GM23248 (cell line): ENCODE data around the gene ATP2B3. TPM values are rescaled to one million over a fixed set of nuclear protein-coding genes. Genes with fewer than 3 reads are reported as not detected.

Experiments used
- DNase-seq: peaks from one replicate; pipeline ENCODE4 v3.0.0-alpha.2; 2015
- H2AFZ ChIP-seq: fragments of 200-600 bp; sonication (generic); 2 replicates; pipeline ENCODE4 v1.6.1; 2016; ENCODE audit warnings: antibody characterized with exemption
- H3F3A ChIP-seq: fragments of 200-600 bp; sonication (generic); 2 replicates; pipeline ENCODE4 v1.6.1; 2016; ENCODE audit warnings: mild to moderate bottlenecking, antibody characterized with exemption, mixed run types; ENCODE audit not compliant: insufficient read depth
- H3K27ac ChIP-seq: fragments of 200-600 bp; sonication (generic); 2 replicates; pipeline ENCODE4 v1.5.1; 2016; ENCODE audit warnings: mild to moderate bottlenecking
- H3K27me3 ChIP-seq: fragments of 200-600 bp; sonication (generic); replicated peaks from 2 replicates; pipeline ENCODE4 v1.6.1; 2016; ENCODE audit warnings: mild to moderate bottlenecking; ENCODE audit not compliant: insufficient read depth
- H3K36me3 ChIP-seq: fragments of 200-600 bp; sonication (generic); 2 replicates; pipeline ENCODE4 v1.6.1; 2016; ENCODE audit warnings: low read depth, mild to moderate bottlenecking
- H3K4me1 ChIP-seq: fragments of 200-600 bp; sonication (generic); 2 replicates; pipeline ENCODE4 v1.6.1; 2016; ENCODE audit warnings: mild to moderate bottlenecking; ENCODE audit not compliant: insufficient read depth
- H3K4me2 ChIP-seq: fragments of 200-600 bp; sonication (generic); one replicate; pipeline ENCODE4 v1.6.1; 2016; ENCODE audit warnings: mild to moderate bottlenecking; ENCODE audit not compliant: unreplicated experiment
- H3K4me3 ChIP-seq: fragments of 200-600 bp; sonication (generic); 2 replicates; pipeline ENCODE4 v1.5.1; 2016; ENCODE audit warnings: mild to moderate bottlenecking
- H3K79me2 ChIP-seq: fragments of 200-600 bp; sonication (generic); 2 replicates; pipeline ENCODE4 v1.6.1; 2016; ENCODE audit warnings: mild to moderate bottlenecking; ENCODE audit not compliant: insufficient read depth
- H3K9ac ChIP-seq: fragments of 200-600 bp; sonication (generic); 2 replicates; pipeline ENCODE4 v1.6.1; 2016; ENCODE audit warnings: mild to moderate bottlenecking
- H3K9me2 ChIP-seq: fragments of 200-600 bp; sonication (generic); 2 replicates; pipeline ENCODE4 v1.6.1; 2016; ENCODE audit warnings: mixed run types, mild to moderate bottlenecking, moderate library complexity; ENCODE audit not compliant: insufficient read depth
- H3K9me3 ChIP-seq: fragments of 200-600 bp; sonication (generic); one replicate; pipeline ENCODE4 v1.6.1; 2017; ENCODE audit warnings: low read depth
- H4K20me1 ChIP-seq: fragments of 200-600 bp; sonication (generic); 2 replicates; pipeline ENCODE4 v1.6.0; 2016; ENCODE audit not compliant: insufficient read depth
- EZH2 ChIP-seq: fragments of 200-600 bp; sonication (generic); IDR thresholded peaks from 2 replicates; pipeline ENCODE4 v1.6.1; 2018; ENCODE audit warnings: antibody characterized with exemption, mild to moderate bottlenecking; ENCODE audit not compliant: insufficient read depth, poor library complexity, severe bottlenecking
- EZH2phosphoT487 ChIP-seq: fragments of 200-600 bp; sonication (generic); IDR thresholded peaks from 2 replicates; pipeline ENCODE4 v1.6.1; 2018; ENCODE audit warnings: antibody characterized with exemption, moderate library complexity, mild to moderate bottlenecking, low read depth; ENCODE audit not compliant: insufficient read depth
- WGBS, 2 experiments: methylation state at CpG; one replicate each; pipeline ENCODE4 v1.1.6; 2015 to 2017; ENCODE audit warnings: low lambda C conversion rate in 2 of 2, low coverage in 1 of 2; ENCODE audit errors: missing lambda C conversion rate in 2 of 2; 5-methylcytosine and 5-hydroxymethylcytosine counted together
- in situ Hi-C: fragments of 300-500 bp; cut with MboI; formaldehyde crosslinking; loops from 2 replicates; pipeline ENCODE4 v1.15.0; 2020
- polyA plus RNA-seq: library from polyadenylated mRNA; unstranded; fragments of >200 nt; fragmentation: Nextera tagmentation; extraction: Ambion mirVana; gene quantifications from 2 replicates; pipeline ENCODE4 v1.2.1, GENCODE V29; 2016
- total RNA-seq: library from RNA; depleted of rRNA; stranded (reverse); fragments of >200 nt; shearing (Covaris generic); gene quantifications from 2 replicates; pipeline ENCODE4 v1.2.3, GENCODE V29; 2014; rRNA removed

Gene ATP2B3
- total and polyA plus RNA-seq, 2 experiments from 2014 or later = not detected

GRCh38 chrX:153628129-153628528, 110.7 kb downstream of the ATP2B3 start:
- Histone ChIP-seq H3K9ac (no peak overlapping the region), H3K27ac (no peak overlapping the region), H3K4me1 (no peaks in the 10 kb centered on the region), H2AFZ (no peak overlapping the region), H3K79me2 (no peaks in the 10 kb centered on the region), H3K4me3 (no peak overlapping the region), H3K27me3 (no peaks in the 10 kb centered on the region), H3K36me3 (no peaks in the 10 kb centered on the region), H3K9me2 (no peaks in the 10 kb centered on the region), H3K4me2 (no peak overlapping the region), H3K9me3 (no peaks in the 10 kb centered on the region), H4K20me1 (no peaks in the 10 kb centered on the region), H3F3A (no peaks in the 10 kb centered on the region)
- no peak for DNase-seq
- 90% methylated on average over 7 to 8 of the region's 8 CpGs for WGBS, 2 experiments
- no peak for TF ChIP-seq EZH2
- TF ChIP-seq EZH2phosphoT487 = no peak
- in situ Hi-C loops = no loop called here

GRCh38 chrX:153628665-153629064, 111.2 kb downstream of the ATP2B3 start:
- no peak overlapping the region for H3K4me2 ChIP-seq
- H3K4me3 ChIP-seq = no peak overlapping the region
- no peak overlapping the region for H2AFZ ChIP-seq
- H3K79me2 ChIP-seq = no peaks in the 10 kb centered on the region
- no peaks in the 10 kb centered on the region for H3K27me3 ChIP-seq
- H4K20me1 ChIP-seq = no peaks in the 10 kb centered on the region
- in situ Hi-C loops = no loop called here
- H3K9ac ChIP-seq = no peak overlapping the region
- H3K9me3 ChIP-seq = no peaks in the 10 kb centered on the region
- H3F3A ChIP-seq = no peaks in the 10 kb centered on the region
- WGBS, 2 experiments = 27 to 48% methylated on average over 9 to 11 of the region's 12 CpGs
- no peaks in the 10 kb centered on the region for H3K9me2 ChIP-seq
- H3K27ac ChIP-seq = no peak overlapping the region
- H3K36me3 ChIP-seq = no peaks in the 10 kb centered on the region
- DNase-seq = no peak
- TF ChIP-seq EZH2phosphoT487 = no peak
- TF ChIP-seq EZH2 = no peak
- no peaks in the 10 kb centered on the region for H3K4me1 ChIP-seq

DNA sequence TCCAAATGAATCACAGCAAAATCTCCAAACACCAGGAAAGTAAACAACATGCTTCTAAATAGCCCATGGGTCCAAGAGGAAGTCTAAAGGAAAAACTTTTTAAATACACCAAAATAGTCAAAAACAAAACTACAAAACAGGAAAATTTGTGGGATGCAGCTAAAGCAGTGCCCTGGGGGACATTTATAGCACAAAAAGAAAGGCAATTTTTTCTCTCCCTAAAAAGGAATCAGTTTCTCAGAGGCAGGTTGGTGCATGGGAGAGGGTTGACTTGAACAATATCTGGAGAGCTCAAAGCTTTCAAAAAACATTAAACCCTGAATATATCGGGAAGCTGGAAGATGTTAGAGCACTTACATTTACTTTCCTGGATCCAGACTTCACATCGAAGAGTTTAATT, 113.9 kb downstream of the ATP2B3 start:
- TF ChIP-seq EZH2 (no peak), EZH2phosphoT487 (no peak)
- 73 to 81% methylated on average over 2 of the region's 2 CpGs for WGBS, 2 experiments

GRCh38 chrX:153631907-153632594, 114.6 kb downstream of the ATP2B3 start:
- Histone ChIP-seq H2AFZ (no peak overlapping the region), H3K4me2 (no peak overlapping the region), H3K27me3 (no peaks in the 10 kb centered on the region), H3K27ac (no peak overlapping the region), H3K9me2 (no peaks in the 10 kb centered on the region), H3K36me3 (no peaks in the 10 kb centered on the region), H3F3A (no peaks in the 10 kb centered on the region), H3K9ac (no peak overlapping the region), H3K4me1 (no peaks in the 10 kb centered on the region), H3K9me3 (no peaks in the 10 kb centered on the region), H3K4me3 (no peak overlapping the region), H3K79me2 (no peaks in the 10 kb centered on the region), H4K20me1 (no peaks in the 10 kb centered on the region)
- in situ Hi-C loops = no loop called here
- 64 to 73% methylated on average over 8 to 13 of the region's 19 CpGs for WGBS, 2 experiments
- DNase-seq = no peak
- TF ChIP-seq EZH2 (no peak), EZH2phosphoT487 (no peak)

More for the DNA sequence above, 113.9 kb downstream of the ATP2B3 start:
- Histone ChIP-seq H3K4me2 (no peak overlapping the region), H4K20me1 (no peaks in the 10 kb centered on the region), H3K4me3 (no peak overlapping the region), H3K79me2 (no peaks in the 10 kb centered on the region), H3K4me1 (no peaks in the 10 kb centered on the region), H3K27me3 (no peaks in the 10 kb centered on the region), H3F3A (no peaks in the 10 kb centered on the region), H3K9ac (no peak overlapping the region), H3K27ac (no peak overlapping the region), H2AFZ (no peak overlapping the region), H3K36me3 (no peaks in the 10 kb centered on the region), H3K9me2 (no peaks in the 10 kb centered on the region), H3K9me3 (no peaks in the 10 kb centered on the region)
- in situ Hi-C loops = no loop called here
- no peak for DNase-seq

Other genes with a start within 250 kb of the ATP2B3 start
- not detected in 2 replicates for gene PNMA6F, start 195.9 kb upstream of the ATP2B3 start, total RNA-seq
- gene PNMA6F, start 195.9 kb upstream of the ATP2B3 start, polyA plus RNA-seq = not detected in 2 replicates
- 11.5 and 12.0 TPM in 2 replicates for gene ZNF275, start 183.5 kb upstream of the ATP2B3 start, total RNA-seq
- gene ZNF275, start 183.5 kb upstream of the ATP2B3 start, polyA plus RNA-seq = 6.3 and 6.5 TPM in 2 replicates
- gene PNMA6E, start 116.3 kb upstream of the ATP2B3 start, total RNA-seq = not detected in 2 replicates
- not detected in 2 replicates for gene PNMA6E, start 116.3 kb upstream of the ATP2B3 start, polyA plus RNA-seq
- gene ZFP92, start 106.2 kb upstream of the ATP2B3 start, total RNA-seq = 0.11 TPM in 1 of 2 replicates, not detected in the other
- not detected in 2 replicates for gene ZFP92, start 106.2 kb upstream of the ATP2B3 start, polyA plus RNA-seq
- gene TREX2, start 71.6 kb upstream of the ATP2B3 start, total RNA-seq = 0.76 and 6.2 TPM in 2 replicates
- gene TREX2, start 71.6 kb upstream of the ATP2B3 start, polyA plus RNA-seq = 0.24 and 0.25 TPM in 2 replicates
- 18.1 and 28.3 TPM in 2 replicates for gene HAUS7, start 47.1 kb upstream of the ATP2B3 start, total RNA-seq
- gene HAUS7, start 47.1 kb upstream of the ATP2B3 start, polyA plus RNA-seq = 17.3 and 24.5 TPM in 2 replicates
- 115 and 129 TPM in 2 replicates for gene BGN, start 22.7 kb upstream of the ATP2B3 start, total RNA-seq
- 308 and 314 TPM in 2 replicates for gene BGN, start 22.7 kb upstream of the ATP2B3 start, polyA plus RNA-seq
- 34.7 and 45.5 TPM in 2 replicates for gene CCNQ, start 81.5 kb downstream of the ATP2B3 start, total RNA-seq
- 29.1 and 34.5 TPM in 2 replicates for gene CCNQ, start 81.5 kb downstream of the ATP2B3 start, polyA plus RNA-seq
- not detected in 2 replicates for gene DUSP9, start 129.6 kb downstream of the ATP2B3 start, total RNA-seq
- gene DUSP9, start 129.6 kb downstream of the ATP2B3 start, polyA plus RNA-seq = not detected in 2 replicates
- gene PNCK, start 156.2 kb downstream of the ATP2B3 start, total RNA-seq = not detected in 2 replicates
- gene PNCK, start 156.2 kb downstream of the ATP2B3 start, polyA plus RNA-seq = not detected in 2 replicates
- gene SLC6A8, start 170.3 kb downstream of the ATP2B3 start, total RNA-seq = 11.7 and 12.5 TPM in 2 replicates
- gene SLC6A8, start 170.3 kb downstream of the ATP2B3 start, polyA plus RNA-seq = 1.8 and 1.9 TPM in 2 replicates
- gene BCAP31, start 206.7 kb downstream of the ATP2B3 start, total RNA-seq = 180 and 187 TPM in 2 replicates
- gene BCAP31, start 206.7 kb downstream of the ATP2B3 start, polyA plus RNA-seq = 317 and 326 TPM in 2 replicates
- gene ABCD1, start 207.2 kb downstream of the ATP2B3 start, total RNA-seq = 24.4 and 24.9 TPM in 2 replicates
- gene ABCD1, start 207.2 kb downstream of the ATP2B3 start, polyA plus RNA-seq = 9.5 and 9.8 TPM in 2 replicates
- 12.5 and 13.5 TPM in 2 replicates for gene PLXNB3, start 246.6 kb downstream of the ATP2B3 start, total RNA-seq
- gene PLXNB3, start 246.6 kb downstream of the ATP2B3 start, polyA plus RNA-seq = 7.1 and 8.8 TPM in 2 replicates